ENCODE results near the gene EYA3. TPM values are rescaled to one million over a fixed set of nuclear protein-coding genes. Genes with fewer than 3 reads are reported as not detected.

Gene EYA3
- total and polyA plus RNA-seq, 2 donors (not counting 3 experiments of a cell fraction or from before 2014, with no cell fraction given): 12.7 to 33.0 TPM

GRCh38 chr1:28113242-28113572 lies 24.8 kb upstream of the EYA3 start:
- no peak overlapping the region for H3K9ac ChIP-seq (replicated peaks; ENCODE audit: extremely low read depth, insufficient read depth, low read length)
- no peak overlapping the region for H3K4me2 ChIP-seq (ENCODE audit: insufficient read depth, low read length)
- H3K36me3 ChIP-seq (ENCODE audit: control insufficient read depth in 2 of 2, extremely low read depth in 1 of 2, insufficient read depth in 2 of 2, low read length in 2 of 2): no peaks in the 10 kb centered on the region
- no peaks in the 10 kb centered on the region for H3K27me3 ChIP-seq (ENCODE audit: control insufficient read depth in 2 of 2, insufficient read depth in 2 of 2, low read length in 2 of 2)
- H3K9me3 ChIP-seq (replicated peaks; ENCODE audit: control insufficient read depth, insufficient read depth, low read length): no peaks in the 10 kb centered on the region
- FAIRE-seq (no peak), DNase-seq (ENCODE audit: low read depth, low spot score) (no peak)
- dilution Hi-C loops (cut with MboI; ENCODE audit: extremely low pct_ligation_motif_present, low sequenced_read_pairs) (no loop called here), intact Hi-C loops (cut with micrococcal nuclease) (loop anchor here (5.0 kb wide), 1 partner anchor 49 kb away; no protein-coding TSS in a partner anchor)
- ChIA-PET POLR2A (no interaction called here), CTCF (interaction anchor here (1.7 to 1.9 kb wide), 2 partner anchors 22 to 96 kb away, joined by 5 to 9 read pairs; no protein-coding TSS in a partner anchor)
- peaks cover 21% of the 10 kb centered on the region for H3K4me1 ChIP-seq (ENCODE audit: control insufficient read depth, extremely low read depth, insufficient read depth, low read length)
- no peaks in the 10 kb centered on the region for H3K9me1 ChIP-seq (replicated peaks; ENCODE audit: control insufficient read depth, extremely low read depth, insufficient read depth, low read length)
- TF ChIP-seq JUN (IDR thresholded peaks at IDR 0.05; ENCODE audit: borderline replicate concordance, insufficient read depth, insufficient read length, low read depth) (no peak), CTCF (IDR thresholded peaks at IDR 0.05; ENCODE audit: extremely low read depth in 1 of 2, insufficient read depth in 1 of 2, low read depth in 1 of 2, low read length in 2 of 2) (peak in 1 of 2 donors; percentile 10), MAX (IDR thresholded peaks at IDR 0.05; ENCODE audit: insufficient read depth, insufficient read length) (no peak), EZH2 (IDR thresholded peaks at IDR 0.05; ENCODE audit: borderline replicate concordance, low read depth, low read length, severe bottlenecking) (no peak), FOS (IDR thresholded peaks at IDR 0.05; ENCODE audit: borderline replicate concordance, insufficient read depth, low read length) (no peak), GATA2 (IDR thresholded peaks at IDR 0.05; ENCODE audit: insufficient read depth, insufficient read length, low read depth, low read length) (no peak), POLR2AphosphoS5 (IDR thresholded peaks at IDR 0.05; ENCODE audit: insufficient read depth, low read depth, low read length) (no peak)
- H3K4me3 ChIP-seq (replicated peaks in 1 of 3; ENCODE audit: insufficient read depth in 1 of 3, low read depth in 1 of 3, low read length in 3 of 3): no peak overlapping the region
- no peaks in the 10 kb centered on the region for H4K20me1 ChIP-seq (replicated peaks; ENCODE audit: control insufficient read depth, extremely low read depth, insufficient read depth, low read length)
- peak overlapping the region; percentile 69 for H3K27ac ChIP-seq (ENCODE audit: insufficient read depth, low read depth, low read length)
- BruUV-seq (replicated peaks): TSS peak; percentile 60
- no peaks in the 10 kb centered on the region for H3K79me2 ChIP-seq (ENCODE audit: control insufficient read depth, insufficient read depth, low read length)
- peak overlapping the region; percentile 87 for H2AFZ ChIP-seq (ENCODE audit: low read depth, low read length)

All from endothelial cell of umbilical vein (primary cell).